Measurements from ENCODE around the gene TMEM59L.

- TF ChIP-seq, protein P1, sequence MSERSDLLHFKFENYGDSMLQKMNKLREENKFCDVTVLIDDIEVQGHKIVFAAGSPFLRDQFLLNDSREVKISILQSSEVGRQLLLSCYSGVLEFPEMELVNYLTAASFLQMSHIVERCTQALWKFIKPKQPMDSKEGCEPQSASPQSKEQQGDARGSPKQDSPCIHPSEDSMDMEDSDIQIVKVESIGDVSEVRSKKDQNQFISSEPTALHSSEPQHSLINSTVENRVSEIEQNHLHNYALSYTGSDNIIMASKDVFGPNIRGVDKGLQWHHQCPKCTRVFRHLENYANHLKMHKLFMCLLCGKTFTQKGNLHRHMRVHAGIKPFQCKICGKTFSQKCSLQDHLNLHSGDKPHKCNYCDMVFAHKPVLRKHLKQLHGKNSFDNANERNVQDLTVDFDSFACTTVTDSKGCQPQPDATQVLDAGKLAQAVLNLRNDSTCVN (tag by site-specific recombination; optimal IDR thresholded peaks at IDR 0.05), result no peak
- no peak for TF ChIP-seq GLIS2 (tag by site-specific recombination; IDR thresholded peaks at IDR 0.05)
- no peak for TF ChIP-seq MYNN (tag by site-specific recombination; IDR thresholded peaks at IDR 0.05; ENCODE audit: borderline replicate concordance)
- no peak for TF ChIP-seq ZNF777 (tag by site-specific recombination; IDR thresholded peaks at IDR 0.05; ENCODE audit: borderline replicate concordance)
- TF ChIP-seq ZNF529 (tag by site-specific recombination; IDR thresholded peaks at IDR 0.05; ENCODE audit: insufficient replicate concordance), result no peak
- TF ChIP-seq CTCF (tag by site-specific recombination; IDR thresholded peaks at IDR 0.05), result no peak
- TF ChIP-seq WT1 (tag by site-specific recombination; IDR thresholded peaks at IDR 0.05), result no peak
Observed at GRCh38 chr19:18610245-18610555, 2.5 kb upstream of the TMEM59L start.
